Naive B cell (primary cell): ENCODE data around the gene MDFIC. TPM values are rescaled to one million over a fixed set of nuclear protein-coding genes. Genes with fewer than 3 reads are reported as not detected.

ENCODE experiments used
- ATAC-seq, 2 donors: fragments of 150-1000 bp; cut with Tn5 transposase; 2 replicates each; pipeline ENCODE4 v1.10.0; 2021; ENCODE audit warnings: low read depth in 2 of 2, mild to moderate bottlenecking in 2 of 2, moderate library complexity in 2 of 2
- DNase-seq: peaks from one replicate; pipeline ENCODE4 v3.0.0; 2022
- H3K27ac Mint-ChIP-seq, 6 donors: one replicate each; pipeline ENCODE4 v1.8.0; 2020 to 2022; ENCODE audit warnings: mild to moderate bottlenecking in 6 of 6, mixed read lengths in 6 of 6, moderate library complexity in 5 of 6, inconsistent platforms in 2 of 6
- H3K27me3 Mint-ChIP-seq, 3 donors: one replicate each; pipeline ENCODE4 v1.8.0; 2021 to 2022; ENCODE audit warnings: mixed read lengths in 3 of 3, mild to moderate bottlenecking in 1 of 3
- H3K36me3 Mint-ChIP-seq, 2 donors: one replicate each; pipeline ENCODE4 v1.8.0; 2020 to 2022; ENCODE audit warnings: mixed read lengths in 2 of 2, inconsistent platforms in 1 of 2, mild to moderate bottlenecking in 1 of 2
- H3K4me1 Mint-ChIP-seq, 3 donors: one replicate each; pipeline ENCODE4 v1.8.0; 2020 to 2022; ENCODE audit warnings: mixed read lengths in 3 of 3, inconsistent platforms in 1 of 3, mild to moderate bottlenecking in 1 of 3, moderate library complexity in 1 of 3
- H3K4me3 Mint-ChIP-seq, 8 donors: one replicate each; pipeline ENCODE4 v1.8.0; 2020 to 2022; ENCODE audit warnings: mild to moderate bottlenecking in 8 of 8, mixed read lengths in 8 of 8, moderate library complexity in 8 of 8, inconsistent platforms in 2 of 8
- H3K9me3 Mint-ChIP-seq, 7 donors: one replicate each; pipeline ENCODE4 v1.8.0; 2020 to 2022; ENCODE audit warnings: mixed read lengths in 7 of 7, mild to moderate bottlenecking in 5 of 7, inconsistent platforms in 2 of 7, moderate library complexity in 1 of 7
- polyA plus RNA-seq, 6 donors: library from polyadenylated mRNA; unstranded; fragments of 300-500 nt; fragmentation: Illumina TruSeq; gene quantifications; one replicate each; pipeline ENCODE4 v1.2.3, GENCODE V29; 2021; ENCODE audit warnings: low read depth in 6 of 6

MDFIC gene
- polyA plus RNA-seq, 6 donors from 2014 or later: 29.0 to 68.6 (median 40.0) TPM

DNA sequence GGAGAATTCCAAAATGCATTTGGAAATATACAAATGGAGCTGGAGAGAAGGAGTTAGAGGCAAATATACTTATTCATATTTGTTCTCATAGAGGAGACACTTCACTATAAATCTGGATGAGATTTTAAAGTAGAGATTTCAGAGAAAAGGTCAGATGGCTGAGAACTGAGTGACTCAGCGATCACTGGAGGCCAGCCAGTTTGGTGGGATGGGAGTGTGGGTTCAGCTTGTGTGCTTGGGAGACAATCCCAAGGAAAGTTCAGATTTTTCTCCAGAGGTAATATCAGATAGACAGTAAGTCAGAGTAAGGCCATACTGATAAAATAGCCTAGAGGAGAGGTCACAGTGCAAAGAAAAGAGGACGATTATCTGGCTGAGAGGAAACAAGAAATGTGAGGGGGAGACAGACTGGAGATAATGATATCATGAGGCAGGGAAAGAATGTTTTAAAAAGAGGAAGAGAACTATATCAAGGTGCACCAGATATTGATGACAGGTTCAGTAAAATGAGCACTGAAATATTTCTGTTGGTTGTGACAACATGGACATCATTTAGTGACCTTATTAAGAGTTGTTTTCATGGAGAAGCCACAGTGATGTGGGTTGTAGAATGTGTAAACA, 67.0 kb downstream of the MDFIC start:
- H3K4me1 Mint-ChIP-seq: peaks cover 5 to 15% (median 13%) of the 10 kb centered on the region in 3 donors
- H3K27ac Mint-ChIP-seq: no peak overlapping the region
- no peaks in the 10 kb centered on the region for H3K27me3 Mint-ChIP-seq
- peaks cover 4 to 5% of the 10 kb centered on the region in 2 donors for H3K36me3 Mint-ChIP-seq
- H3K9me3 Mint-ChIP-seq: peaks cover 0 to 5% (median 1%) of the 10 kb centered on the region in 7 donors
- H3K4me3 Mint-ChIP-seq: no peak overlapping the region
- DNase-seq: no peak
- ATAC-seq: no peak

- Mint-ChIP-seq H3K4me3 (no peak overlapping the region), H3K27me3 (no peaks in the 10 kb centered on the region), H3K9me3 (peaks cover 0 to 5% (median 1%) of the 10 kb centered on the region in 7 donors), H3K36me3 (peaks cover 4 to 5% of the 10 kb centered on the region in 2 donors), H3K4me1 (peaks cover 5 to 19% (median 13%) of the 10 kb centered on the region in 3 donors), H3K27ac (no peak overlapping the region)
- no peak for DNase-seq
- no peak for ATAC-seq
Observed at GRCh38 chr7:114989531-114989930, 67.6 kb downstream of the MDFIC start.

GRCh38 chr7:114997487-114998404, 75.9 kb downstream of the MDFIC start:
- ATAC-seq (no peak), DNase-seq (no peak)
- Mint-ChIP-seq H3K27ac (peak overlapping the region in 2 of 6 donors; percentile 46 to 86), H3K36me3 (peaks cover 11 to 18% of the 10 kb centered on the region in 2 donors), H3K4me3 (no peak overlapping the region), H3K27me3 (no peaks in the 10 kb centered on the region), H3K4me1 (peaks cover 9 to 20% (median 16%) of the 10 kb centered on the region in 3 donors), H3K9me3 (no peaks in the 10 kb centered on the region)

DNA sequence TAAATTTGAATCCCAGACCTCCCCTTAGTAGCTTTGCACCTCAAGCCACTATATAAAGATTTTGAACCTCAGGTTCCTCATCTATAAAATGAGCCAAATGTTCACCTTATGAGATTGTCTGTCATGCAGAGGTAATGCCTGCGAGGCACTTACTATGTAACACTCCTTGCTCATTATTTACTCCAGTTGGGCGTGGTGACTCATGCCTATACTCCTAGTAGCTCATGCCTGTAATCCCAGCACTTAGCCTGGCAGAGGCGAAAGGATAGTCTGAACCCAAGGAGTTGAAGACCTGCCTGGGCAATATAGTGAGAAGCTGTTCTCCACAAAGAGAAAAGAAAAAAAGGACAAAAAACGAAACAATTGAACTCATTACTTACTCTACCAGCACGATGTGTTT, 82.2 kb downstream of the MDFIC start:
- DNase-seq (no peak), ATAC-seq (no peak)
- peak overlapping the region in 1 of 6 donors; percentile 43 for H3K27ac Mint-ChIP-seq
- peaks cover 15 to 30% (median 22%) of the 10 kb centered on the region in 3 donors for H3K4me1 Mint-ChIP-seq
- no peaks in the 10 kb centered on the region for H3K27me3 Mint-ChIP-seq
- no peak overlapping the region for H3K4me3 Mint-ChIP-seq
- no peaks in the 10 kb centered on the region for H3K9me3 Mint-ChIP-seq
- H3K36me3 Mint-ChIP-seq: peaks cover 12 to 18% of the 10 kb centered on the region in 2 donors

DNA sequence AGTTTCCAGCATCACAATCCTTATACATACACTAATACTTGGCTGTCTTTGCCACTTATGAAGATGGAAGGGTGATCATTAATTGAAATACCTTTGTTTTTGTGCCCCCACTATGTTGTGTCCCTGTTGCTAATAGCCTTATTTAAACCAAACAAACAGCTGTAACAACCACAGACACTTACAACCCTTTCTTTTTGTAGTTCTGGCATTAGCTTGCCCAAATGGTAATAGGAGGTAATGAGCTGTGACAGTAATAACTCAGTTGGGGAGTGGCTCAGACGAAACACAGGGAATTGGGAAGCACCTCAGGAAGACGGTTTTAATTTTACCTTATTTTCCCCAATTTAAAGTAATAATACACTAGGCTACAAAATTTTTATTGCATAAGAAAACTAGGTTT, 83.4 kb downstream of the MDFIC start:
- no peaks in the 10 kb centered on the region for H3K27me3 Mint-ChIP-seq
- peaks cover 12 to 18% of the 10 kb centered on the region in 2 donors for H3K36me3 Mint-ChIP-seq
- no peak for ATAC-seq
- H3K9me3 Mint-ChIP-seq: no peaks in the 10 kb centered on the region
- no peak overlapping the region for H3K4me3 Mint-ChIP-seq
- peaks cover 23 to 38% (median 29%) of the 10 kb centered on the region in 3 donors for H3K4me1 Mint-ChIP-seq
- peak overlapping the region in 1 of 6 donors; percentile 18 for H3K27ac Mint-ChIP-seq
- no peak for DNase-seq

DNA sequence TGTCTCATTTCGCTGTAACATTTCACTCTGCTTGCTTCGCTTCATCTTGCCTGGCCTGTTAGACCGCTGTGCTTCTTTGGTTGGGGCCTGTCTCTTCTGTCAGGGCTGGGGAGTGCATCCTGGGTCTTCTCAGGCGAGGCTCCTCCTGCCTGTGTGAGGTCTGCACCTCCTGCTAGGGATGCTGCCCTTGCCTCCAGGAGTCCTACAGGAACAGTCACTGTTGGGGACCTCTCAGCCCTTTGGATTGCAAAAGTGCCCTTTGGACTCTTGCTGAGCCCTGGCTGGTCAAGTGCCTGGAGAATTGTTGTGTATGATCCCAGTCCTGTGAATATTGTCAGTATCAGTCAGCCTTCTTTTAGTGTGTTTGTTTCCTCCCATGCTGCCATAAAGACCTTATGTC, 84.1 kb downstream of the MDFIC start:
- ATAC-seq (no peak), DNase-seq (no peak)
- Mint-ChIP-seq H3K4me1 (peaks cover 23 to 38% (median 29%) of the 10 kb centered on the region in 3 donors), H3K36me3 (peaks cover 12 to 18% of the 10 kb centered on the region in 2 donors), H3K27ac (peak overlapping the region in 3 of 6 donors; percentile 39 to 85 (median 84)), H3K27me3 (no peaks in the 10 kb centered on the region), H3K4me3 (peak overlapping the region in 1 of 8 donors; percentile 49), H3K9me3 (no peaks in the 10 kb centered on the region)

DNA sequence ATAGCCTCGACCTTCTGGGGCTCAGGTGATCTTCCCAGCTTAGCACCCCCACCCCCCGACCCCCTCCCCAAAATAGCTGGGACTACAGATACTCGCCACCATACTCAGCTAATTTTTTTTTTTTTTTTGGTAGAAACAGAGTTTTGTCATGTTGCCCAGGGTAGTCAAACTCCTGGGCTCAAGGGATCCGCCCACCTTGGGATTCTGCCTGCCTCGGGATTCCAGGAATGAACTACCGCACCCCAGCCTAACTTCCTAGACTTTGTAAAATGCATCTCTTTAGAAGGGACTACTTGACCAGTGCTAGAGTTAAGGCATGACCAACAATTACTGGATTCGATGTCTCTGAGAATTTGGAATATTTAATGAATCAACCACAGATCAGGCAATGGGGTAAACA, 85.9 kb downstream of the MDFIC start:
- peaks cover 7 to 12% of the 10 kb centered on the region in 2 donors for H3K36me3 Mint-ChIP-seq
- H3K4me1 Mint-ChIP-seq: peaks cover 23 to 35% (median 25%) of the 10 kb centered on the region in 3 donors
- DNase-seq (no peak), ATAC-seq (no peak)
- H3K9me3 Mint-ChIP-seq: no peaks in the 10 kb centered on the region
- peak overlapping the region in 3 of 6 donors; percentile 39 to 66 (median 46) for H3K27ac Mint-ChIP-seq
- H3K27me3 Mint-ChIP-seq: no peaks in the 10 kb centered on the region
- no peak overlapping the region for H3K4me3 Mint-ChIP-seq

DNA sequence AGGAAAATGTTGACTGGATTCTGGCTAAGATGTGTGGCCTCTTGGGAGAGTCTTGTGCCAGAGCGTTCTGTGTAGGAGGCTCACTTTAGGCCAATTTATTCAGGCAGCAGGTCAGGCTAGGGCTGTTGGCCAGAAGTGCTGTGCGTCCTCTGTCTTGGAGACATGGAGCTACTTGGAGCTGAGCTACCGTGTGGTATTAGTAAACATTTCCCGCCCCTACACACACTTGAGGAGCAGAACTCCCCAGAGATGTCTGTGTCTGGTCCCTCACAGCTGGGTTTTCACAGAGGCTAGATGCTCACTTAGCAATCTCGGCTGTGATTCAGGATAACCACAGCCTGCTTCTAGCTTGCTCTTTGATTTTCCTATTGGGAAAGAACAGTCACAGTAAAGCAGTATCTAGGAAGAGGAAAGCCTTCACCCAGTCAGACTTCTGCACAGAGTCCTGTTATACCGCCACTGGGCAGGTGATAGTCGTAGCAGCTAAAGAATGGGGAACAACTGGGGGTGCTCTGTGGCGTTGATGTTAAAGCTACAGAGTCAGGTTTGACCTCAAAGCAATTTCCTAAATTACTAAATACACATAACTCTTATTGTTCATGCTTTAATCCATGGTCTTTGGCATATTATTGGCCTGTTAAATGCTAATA, 86.7 kb downstream of the MDFIC start:
- Mint-ChIP-seq H3K27ac (peak overlapping the region in 4 of 6 donors; percentile 39 to 78 (median 55)), H3K27me3 (no peaks in the 10 kb centered on the region), H3K36me3 (peaks cover 0 to 7% of the 10 kb centered on the region in 2 donors), H3K9me3 (no peaks in the 10 kb centered on the region), H3K4me1 (peaks cover 21 to 28% (median 23%) of the 10 kb centered on the region in 3 donors), H3K4me3 (no peak overlapping the region)
- peak; percentile 65 to 76 for ATAC-seq
- no peak for DNase-seq

GRCh38 chr7:115009139-115009538, 87.2 kb downstream of the MDFIC start:
- Mint-ChIP-seq H3K27me3 (no peaks in the 10 kb centered on the region), H3K27ac (peak overlapping the region in 1 of 6 donors; percentile 29), H3K9me3 (no peaks in the 10 kb centered on the region), H3K36me3 (peaks cover 0 to 5% of the 10 kb centered on the region in 2 donors), H3K4me1 (peaks cover 21 to 28% (median 23%) of the 10 kb centered on the region in 3 donors), H3K4me3 (peak overlapping the region in 4 of 8 donors; percentile 4 to 58 (median 34))
- no peak for DNase-seq
- ATAC-seq: peak; percentile 71 to 76

DNA sequence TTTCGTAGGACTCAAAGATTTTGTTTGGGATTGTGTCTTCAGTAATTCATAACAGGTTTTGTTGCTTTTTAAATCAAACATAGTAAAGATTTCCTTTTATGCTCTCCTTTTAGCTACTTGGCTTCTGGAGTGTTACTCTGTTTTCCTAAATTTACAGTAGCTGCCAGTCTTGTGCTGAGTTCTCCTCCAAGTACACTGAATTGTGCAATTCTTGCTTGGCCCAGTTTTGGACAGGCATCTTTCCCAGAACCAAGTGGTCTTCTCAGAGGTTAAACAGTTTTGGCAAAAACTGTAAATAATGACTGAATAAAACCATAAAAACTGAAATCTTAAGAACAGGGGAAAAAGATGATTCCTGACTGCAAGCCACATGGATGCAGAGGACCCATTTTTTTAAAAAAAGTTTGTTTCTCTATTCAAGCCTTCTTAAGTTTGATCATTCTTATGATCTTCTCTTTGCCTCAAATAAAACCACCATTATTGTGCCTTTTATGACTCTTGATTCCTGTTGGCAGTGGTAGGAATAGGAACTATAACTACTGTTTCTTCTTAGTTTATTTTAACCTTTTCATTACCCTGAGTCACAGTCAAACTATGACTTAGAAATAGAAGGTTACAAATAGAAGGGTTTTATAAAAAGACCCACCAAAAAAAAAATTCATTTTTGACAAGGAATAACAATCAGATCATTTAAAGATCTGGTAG, 88.0 kb downstream of the MDFIC start:
- H3K4me3 Mint-ChIP-seq: peak overlapping the region in 2 of 8 donors; percentile 4 to 58
- H3K4me1 Mint-ChIP-seq: peaks cover 21 to 28% (median 23%) of the 10 kb centered on the region in 3 donors
- no peaks in the 10 kb centered on the region for H3K27me3 Mint-ChIP-seq
- no peak for DNase-seq
- no peaks in the 10 kb centered on the region for H3K36me3 Mint-ChIP-seq
- peak overlapping the region in 2 of 6 donors; percentile 6 to 17 for H3K27ac Mint-ChIP-seq
- no peaks in the 10 kb centered on the region for H3K9me3 Mint-ChIP-seq
- no peak for ATAC-seq

GRCh38 chr7:115010441-115010820, 88.5 kb downstream of the MDFIC start:
- Mint-ChIP-seq H3K4me3 (no peak overlapping the region), H3K36me3 (no peaks in the 10 kb centered on the region), H3K9me3 (no peaks in the 10 kb centered on the region), H3K27me3 (no peaks in the 10 kb centered on the region), H3K27ac (no peak overlapping the region), H3K4me1 (peaks cover 21 to 28% (median 23%) of the 10 kb centered on the region in 3 donors)
- ATAC-seq: no peak
- DNase-seq: no peak

DNA sequence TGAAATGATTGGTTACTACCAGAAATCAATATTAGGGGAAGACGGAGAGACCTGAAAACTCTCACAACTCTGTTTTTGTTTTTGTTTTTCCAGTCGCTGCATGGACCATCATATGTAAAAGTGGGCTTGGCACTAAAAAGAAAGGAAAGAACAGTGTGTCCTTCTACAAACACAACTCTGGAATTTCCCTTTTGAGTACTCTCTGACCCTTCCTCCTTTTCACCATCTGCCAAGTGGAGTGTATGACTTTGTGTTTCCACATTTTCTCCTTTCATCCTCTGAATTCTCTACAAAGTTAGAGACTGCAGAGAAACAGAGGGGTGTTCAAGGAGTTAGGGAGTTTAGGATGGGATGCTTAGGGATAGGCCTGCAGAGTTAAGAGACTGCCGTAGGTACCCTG, 92.0 kb downstream of the MDFIC start:
- peaks cover 0 to 8% of the 10 kb centered on the region in 2 donors for H3K36me3 Mint-ChIP-seq
- H3K9me3 Mint-ChIP-seq: no peaks in the 10 kb centered on the region
- H3K4me1 Mint-ChIP-seq: peaks cover 9 to 10% (median 10%) of the 10 kb centered on the region in 3 donors
- H3K4me3 Mint-ChIP-seq: no peak overlapping the region
- no peak for DNase-seq
- no peak overlapping the region for H3K27ac Mint-ChIP-seq
- H3K27me3 Mint-ChIP-seq: no peaks in the 10 kb centered on the region
- no peak for ATAC-seq

DNA sequence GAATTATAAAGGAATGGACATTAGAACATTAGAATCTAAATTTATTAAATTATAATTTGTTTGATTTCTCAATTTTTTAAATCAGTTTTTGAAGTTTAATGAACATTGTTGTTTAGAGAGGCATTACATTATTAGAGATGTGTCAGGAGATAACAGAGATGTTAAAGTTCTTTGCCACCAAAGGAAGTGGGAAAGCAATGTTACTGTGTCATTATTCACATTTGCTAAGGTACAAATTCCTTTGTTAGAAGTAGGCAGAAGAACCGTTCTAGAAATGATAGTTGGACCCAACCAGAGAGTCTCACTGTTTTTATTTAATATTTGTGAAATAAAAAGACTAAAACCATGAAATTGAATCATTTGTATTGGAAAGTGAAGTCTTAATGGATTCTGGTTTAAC, 92.9 kb downstream of the MDFIC start:
- H3K4me1 Mint-ChIP-seq: peaks cover under 1 to 2% (median 1%) of the 10 kb centered on the region in 3 donors
- H3K36me3 Mint-ChIP-seq: peaks cover 0 to 8% of the 10 kb centered on the region in 2 donors
- no peak overlapping the region for H3K27ac Mint-ChIP-seq
- no peaks in the 10 kb centered on the region for H3K9me3 Mint-ChIP-seq
- DNase-seq (no peak), ATAC-seq (no peak)
- no peaks in the 10 kb centered on the region for H3K27me3 Mint-ChIP-seq
- H3K4me3 Mint-ChIP-seq: no peak overlapping the region
